HG02938 (cell line): ENCODE measurements around the gene CD24.
"Not testable (repeated sequence)": the region's sequence is repeated elsewhere in the genome, so short reads cannot be mapped to it uniquely, and the experiment has no call there.

Source experiments
- ATAC-seq: cut with Tn5 transposase; IDR thresholded peaks from one replicate; pipeline ENCODE4 v1.9.1; 2021; ENCODE audit warnings: mild to moderate bottlenecking, moderate library complexity; ENCODE audit not compliant: unreplicated experiment

Gene CD24

GRCh38 chr6:106970769-106971168 lies 3.8 kb downstream of the CD24 start:
- ATAC-seq = not testable (repeated sequence)

GRCh38 chr6:106967936-106968555 lies 6.5 kb downstream of the CD24 start:
- no peak for ATAC-seq

- no peak for ATAC-seq
Measured at GRCh38 chr6:106966671-106967640, 7.6 kb downstream of the CD24 start.

- ATAC-seq = no peak
Measured at GRCh38 chr6:106966229-106966628, 8.3 kb downstream of the CD24 start.

GRCh38 chr6:106964954-106965353 lies 9.6 kb downstream of the CD24 start:
- ATAC-seq = no peak

- ATAC-seq = no peak
Measured at GRCh38 chr6:106964099-106964498, 10.4 kb downstream of the CD24 start.

GRCh38 chr6:106963544-106963943 lies 11.0 kb downstream of the CD24 start:
- no peak for ATAC-seq

GRCh38 chr6:106961801-106962200 lies 12.7 kb downstream of the CD24 start:
- no peak for ATAC-seq

- ATAC-seq = no peak
Measured at GRCh38 chr6:106961136-106961535, 13.4 kb downstream of the CD24 start.

- no peak for ATAC-seq
Measured at GRCh38 chr6:106959985-106960384, 14.5 kb downstream of the CD24 start.

- ATAC-seq = no peak
Measured at GRCh38 chr6:106939848-106940247, 34.7 kb downstream of the CD24 start.

GRCh38 chr6:106939208-106939607 lies 35.3 kb downstream of the CD24 start:
- no peak for ATAC-seq

- ATAC-seq = no peak
Measured at GRCh38 chr6:106927531-106928398, 46.8 kb downstream of the CD24 start.

- ATAC-seq = no peak
Measured at GRCh38 chr6:106925948-106926347, 48.6 kb downstream of the CD24 start.

GRCh38 chr6:106924694-106925523 lies 49.6 kb downstream of the CD24 start:
- no peak for ATAC-seq

- ATAC-seq = no peak
Measured at GRCh38 chr6:106922626-106923025, 51.9 kb downstream of the CD24 start.
